ENCODE measurements around the gene UBL5. TPM values are rescaled to one million over a fixed set of nuclear protein-coding genes. Genes with fewer than 3 reads are reported as not detected.

Gene UBL5
- total RNA-seq, 1 experiment from 2014 or later = 521 TPM

- Histone ChIP-seq H3K9me3 (ENCODE audit: low read length) (no peaks in the 10 kb centered on the region), H3K9ac (ENCODE audit: low read length) (no peak overlapping the region), H3K27me3 (ENCODE audit: low read length) (no peaks in the 10 kb centered on the region), H3K9me2 (replicated peaks; ENCODE audit: low read length) (no peaks in the 10 kb centered on the region), H3K4me1 (ENCODE audit: insufficient read depth, low read length) (peaks cover 13% of the 10 kb centered on the region), H3K79me2 (ENCODE audit: low read length) (no peaks in the 10 kb centered on the region), H3K4me3 (ENCODE audit: low read length) (no peak overlapping the region), H3K4me2 (ENCODE audit: low read length) (peak overlapping the region; percentile 48), H3K27ac (ENCODE audit: low read length) (peak overlapping the region; percentile 12; the same call in 1 of the 2 replicates), H3K36me3 (ENCODE audit: low read depth, low read length) (no peaks in the 10 kb centered on the region), H3F3A (ENCODE audit: low read length, unreplicated experiment) (no peaks in the 10 kb centered on the region), H4K20me1 (ENCODE audit: low read length) (no peaks in the 10 kb centered on the region), H2AFZ (ENCODE audit: low read length) (peak overlapping the region; percentile 47; the same call in 1 of the 2 replicates)
- ChIA-PET CTCF (no interaction called here), POLR2A (ENCODE audit: unreplicated experiment) (no interaction called here)
- no TSS peak for BruUV-seq (replicated peaks)
- DNase-seq = peak; percentile 68
- intact Hi-C loops (cut with micrococcal nuclease) = no loop called here
- ATAC-seq = peak; percentile 67
- TF ChIP-seq CTCF (conservative IDR thresholded peaks at IDR 0.05; ENCODE audit: low read depth, low read length) (no peak), EZH2phosphoT487 (IDR thresholded peaks at IDR 0.05; ENCODE audit: borderline replicate concordance, low read length) (no peak), EZH2 (IDR thresholded peaks at IDR 0.05; ENCODE audit: low read length, unreplicated experiment) (no peak)
Measured at GRCh38 chr19:9877780-9878510, 50.2 kb downstream of the UBL5 start.

GRCh38 chr19:9878511-9879196 lies 50.9 kb downstream of the UBL5 start:
- H3K9ac ChIP-seq (ENCODE audit: low read length) = no peak overlapping the region
- TF ChIP-seq CTCF (conservative IDR thresholded peaks at IDR 0.05; ENCODE audit: low read depth, low read length) = no peak
- no peak for TF ChIP-seq EZH2 (IDR thresholded peaks at IDR 0.05; ENCODE audit: low read length, unreplicated experiment)
- no peak for TF ChIP-seq EZH2phosphoT487 (IDR thresholded peaks at IDR 0.05; ENCODE audit: borderline replicate concordance, low read length)
- H3K27me3 ChIP-seq (ENCODE audit: low read length) = no peaks in the 10 kb centered on the region
- no peaks in the 10 kb centered on the region for H3K9me2 ChIP-seq (replicated peaks; ENCODE audit: low read length)
- H3K9me3 ChIP-seq (ENCODE audit: low read length) = no peaks in the 10 kb centered on the region
- no peaks in the 10 kb centered on the region for H4K20me1 ChIP-seq (ENCODE audit: low read length)
- H3K27ac ChIP-seq (ENCODE audit: low read length) = no peak overlapping the region
- no peak overlapping the region for H3K4me3 ChIP-seq (ENCODE audit: low read length)
- intact Hi-C loops (cut with micrococcal nuclease) = no loop called here
- no peaks in the 10 kb centered on the region for H3K36me3 ChIP-seq (ENCODE audit: low read depth, low read length)
- POLR2A ChIA-PET (ENCODE audit: unreplicated experiment) = no interaction called here
- H3K4me2 ChIP-seq (ENCODE audit: low read length) = 0 out of 2 replicates have a peak overlapping the region, but pooled peaks have one; percentile 48
- peaks cover 17% of the 10 kb centered on the region for H3K4me1 ChIP-seq (ENCODE audit: insufficient read depth, low read length)
- H2AFZ ChIP-seq (ENCODE audit: low read length) = 0 out of 2 replicates have a peak overlapping the region, but pooled peaks have one; percentile 47
- DNase-seq = no peak
- no peak for ATAC-seq
- BruUV-seq (replicated peaks) = no TSS peak
- H3K79me2 ChIP-seq (ENCODE audit: low read length) = no peaks in the 10 kb centered on the region
- CTCF ChIA-PET = no interaction called here
- no peaks in the 10 kb centered on the region for H3F3A ChIP-seq (ENCODE audit: low read length, unreplicated experiment)

Other genes starting within 250 kb of the UBL5 start
- 52.6 and 65.6 TPM in 2 replicates for gene ZNF121, start 243.4 kb upstream of the UBL5 start, total RNA-seq (2014; rRNA removed)
- 20.1 and 23.3 TPM in 2 replicates for gene ZNF561, start 206.7 kb upstream of the UBL5 start, total RNA-seq (2014; rRNA removed)
- 21.0 and 26.0 TPM in 2 replicates for gene ZNF562, start 152.8 kb upstream of the UBL5 start, total RNA-seq (2014; rRNA removed)
- 10.9 and 15.7 TPM in 2 replicates for gene ZNF846, start 59.2 kb upstream of the UBL5 start, total RNA-seq (2014; rRNA removed)
- 31.4 and 37.6 TPM in 2 replicates for gene FBXL12, start 8.8 kb upstream of the UBL5 start, total RNA-seq (2014; rRNA removed)
- gene PIN1, start 7.4 kb downstream of the UBL5 start, total RNA-seq (2014; rRNA removed) = 314 and 349 TPM in 2 replicates
- 1.6 and 1.7 TPM in 2 replicates for gene OLFM2, start 108.6 kb downstream of the UBL5 start, total RNA-seq (2014; rRNA removed)
- 0.11 and 0.12 TPM in 2 replicates for gene COL5A3, start 182.6 kb downstream of the UBL5 start, total RNA-seq (2014; rRNA removed)
- gene RDH8, start 185.6 kb downstream of the UBL5 start, total RNA-seq (2014; rRNA removed) = not detected in 2 replicates

All from PC-3 (cell line).